PC-9 (cell line): Measurements from ENCODE around the gene STARD7.

Source experiments
- CTCF ChIP-seq: fragments of 200-600 bp; sonication (generic); conservative IDR thresholded peaks from 2 replicates; pipeline ENCODE4 v1.6.1; 2017; ENCODE audit warnings: mixed run types, antibody characterized with exemption, mild to moderate bottlenecking, moderate library complexity
- EZH2 ChIP-seq: fragments of 200-600 bp; sonication (generic); IDR thresholded peaks from 2 replicates; pipeline ENCODE4 v1.8.0; 2017; ENCODE audit warnings: antibody characterized with exemption, low read depth

- TF ChIP-seq EZH2 (no peak), CTCF (no peak)
These were observed 45.2 kb downstream of the STARD7 start for GRCh38 chr2:96163415-96163767.
